EL (cell line): Measurements from ENCODE around the gene RHBDF2.

Experiments
- DNase-seq: peaks from one replicate; pipeline ENCODE4 v3.0.0-alpha.2; 2016

RHBDF2 gene

GRCh38 chr17:76499267-76499667 is 2.0 kb downstream of the RHBDF2 start:
- DNase-seq, result no peak

DNA sequence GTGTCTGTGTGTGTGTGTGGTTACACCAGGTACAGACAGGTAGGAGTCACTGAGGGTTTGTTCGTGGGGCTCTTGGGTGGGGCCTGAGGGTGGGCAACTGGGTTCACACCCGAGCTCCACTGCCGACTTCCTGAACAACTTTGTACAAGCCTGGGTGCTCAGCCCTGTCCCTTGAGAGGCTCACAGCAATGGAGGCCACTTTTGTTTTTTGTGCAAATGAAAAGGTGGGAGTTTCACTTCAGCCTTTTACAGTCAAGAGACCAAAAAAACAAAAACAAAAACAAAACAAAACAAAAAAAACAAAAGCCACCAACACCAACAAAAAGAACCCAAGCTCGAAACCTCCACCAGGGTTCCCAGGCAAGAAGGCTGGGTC is 2.4 kb downstream of the RHBDF2 start:
- no peak for DNase-seq

- DNase-seq, result peak; percentile 96
These were observed 3.0 kb downstream of the RHBDF2 start for GRCh38 chr17:76497979-76498875.

- no peak for DNase-seq
These were observed 3.6 kb downstream of the RHBDF2 start for GRCh38 chr17:76497699-76497978.

DNA sequence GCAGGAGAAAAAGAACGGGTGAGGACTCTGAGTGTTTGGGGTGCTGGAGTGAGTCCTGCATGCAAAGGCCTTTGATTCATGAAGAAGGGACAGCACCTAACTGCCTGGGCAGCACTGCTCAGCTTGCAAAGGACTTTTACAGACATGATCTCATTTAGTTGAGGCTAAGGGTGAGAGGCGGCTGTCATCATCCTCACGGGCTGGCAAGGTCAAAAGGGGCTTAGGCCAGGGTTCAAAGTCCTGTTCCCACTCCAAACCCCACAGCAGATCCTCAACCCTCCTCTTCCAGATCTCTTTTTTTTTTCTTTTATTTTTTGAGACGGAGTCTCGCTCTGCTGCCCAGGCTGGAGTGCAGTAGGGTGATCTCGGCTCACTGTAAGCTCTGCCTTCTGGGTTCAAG is 4.8 kb downstream of the RHBDF2 start:
- no peak for DNase-seq

- no peak for DNase-seq
These were observed 5.4 kb downstream of the RHBDF2 start for GRCh38 chr17:76495663-76496400.

DNA sequence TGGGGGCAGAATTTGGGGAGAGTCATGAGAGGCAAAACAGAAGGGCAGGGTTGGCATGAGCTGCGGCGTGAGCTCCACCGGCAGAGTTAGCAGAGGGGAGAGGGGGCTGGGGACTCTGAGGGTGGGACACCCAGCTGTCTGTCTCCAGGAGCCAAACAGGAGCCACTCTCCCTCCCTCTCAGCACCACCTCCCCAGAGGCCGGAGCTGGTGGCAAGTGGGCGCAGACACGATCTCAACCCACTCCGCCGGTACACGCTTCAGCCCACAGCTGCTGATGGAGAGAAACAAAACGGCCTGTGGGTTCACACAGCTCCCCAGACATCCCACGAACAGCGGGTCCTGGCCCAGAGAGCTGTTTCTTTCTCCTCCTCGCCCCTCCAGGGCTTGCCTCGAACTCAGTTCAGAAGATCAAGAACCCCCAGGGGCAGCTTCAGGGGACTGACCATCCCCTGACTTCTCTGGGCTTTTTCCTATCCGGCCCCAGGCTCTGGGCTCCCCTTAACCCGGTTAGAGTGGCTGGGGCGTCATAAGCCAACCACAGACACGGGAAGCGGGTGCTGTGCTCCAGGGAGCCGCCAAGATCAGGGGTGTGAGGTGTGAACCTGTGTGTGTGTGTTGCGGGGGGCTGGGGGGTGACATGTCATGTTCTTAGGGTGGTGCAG is 7.6 kb downstream of the RHBDF2 start:
- DNase-seq, result no peak

- DNase-seq, result peak; percentile 90
These were observed 8.2 kb downstream of the RHBDF2 start for GRCh38 chr17:76492989-76493501.

DNA sequence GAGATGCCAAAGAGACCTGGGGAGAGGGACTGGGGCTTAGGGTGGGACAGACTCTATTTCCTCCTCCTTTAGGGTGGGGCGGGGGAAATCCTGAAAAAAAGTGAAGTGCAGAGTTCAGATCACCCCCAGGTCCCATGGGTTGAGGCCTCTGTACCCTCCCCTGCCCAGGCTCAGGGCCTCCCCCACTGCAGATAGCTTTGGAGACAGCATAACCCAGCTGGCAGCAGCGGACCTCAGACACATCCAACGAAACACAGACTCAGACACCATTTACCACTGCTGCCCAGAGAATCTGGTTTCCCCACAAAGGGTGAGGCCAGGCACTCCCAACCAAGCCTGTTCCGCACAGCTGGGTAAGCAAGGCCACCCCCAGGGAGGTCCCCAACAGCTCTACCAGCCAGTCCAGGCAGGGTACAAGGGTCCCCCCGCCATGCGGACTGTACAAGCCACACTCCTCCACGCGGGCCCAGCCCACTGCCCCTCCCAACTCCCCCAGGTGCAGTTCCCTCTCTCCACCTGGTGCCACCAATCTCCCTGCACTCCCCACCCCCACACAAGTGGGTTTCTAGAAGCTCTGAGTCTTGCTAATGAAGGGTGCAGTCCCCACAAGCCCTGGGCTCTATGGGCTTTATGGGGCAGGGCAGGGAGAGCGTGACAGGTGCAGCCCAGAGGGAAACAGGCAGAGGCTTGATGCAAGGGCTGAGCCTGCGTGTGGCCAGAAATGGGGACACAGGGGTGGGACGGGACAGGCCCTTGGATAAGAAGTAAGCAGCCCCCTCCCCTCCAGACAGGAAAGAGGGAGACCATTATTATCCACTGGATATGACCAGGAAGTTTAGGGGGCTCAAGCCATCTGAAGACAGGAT is 8.9 kb downstream of the RHBDF2 start:
- DNase-seq, result no peak

DNA sequence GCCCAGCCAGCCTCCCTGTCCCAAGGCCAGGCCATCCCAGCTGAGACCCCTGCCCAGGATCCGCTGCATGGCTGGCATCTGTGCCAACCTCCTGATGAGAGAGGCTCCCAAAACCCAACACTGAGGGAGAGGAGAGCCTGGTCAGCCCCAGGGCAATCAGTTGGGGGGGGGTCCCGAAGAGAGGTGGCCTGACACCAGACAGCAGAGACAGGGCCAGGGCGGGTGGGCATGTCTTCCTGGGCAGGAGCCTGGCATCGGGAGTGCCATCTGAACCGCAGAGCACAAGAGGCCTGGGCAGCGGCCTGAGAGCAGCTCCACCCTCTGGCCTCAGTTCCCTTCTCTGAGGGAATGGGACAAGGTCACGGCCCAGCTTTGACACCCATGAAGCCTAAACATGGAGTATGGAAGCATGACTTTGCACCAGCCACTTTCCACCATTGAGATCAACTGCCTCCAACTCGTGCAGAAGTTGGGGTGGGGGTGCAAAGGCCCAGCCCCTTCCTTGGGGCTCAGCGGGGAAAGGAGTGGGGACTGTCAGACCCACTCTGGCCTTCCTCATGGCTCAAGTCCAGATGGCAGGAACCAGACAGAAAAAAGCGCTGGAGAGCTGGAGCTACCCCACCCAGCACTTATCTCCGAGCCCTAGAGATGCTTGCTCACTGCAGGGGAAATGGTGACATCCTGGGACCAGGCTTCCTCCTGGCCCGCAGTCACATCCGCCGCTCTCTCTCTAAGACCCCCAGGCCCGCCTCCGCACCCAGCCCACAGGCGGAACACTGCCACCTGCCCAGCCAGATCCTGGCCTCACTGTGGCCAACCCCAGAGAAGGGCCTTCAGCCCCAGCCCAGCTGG is 9.7 kb downstream of the RHBDF2 start:
- no peak for DNase-seq

- DNase-seq, result no peak
These were observed 11.0 kb downstream of the RHBDF2 start for GRCh38 chr17:76490112-76490710.

GRCh38 chr17:76487451-76488192 is 13.6 kb downstream of the RHBDF2 start:
- DNase-seq, result no peak

DNA sequence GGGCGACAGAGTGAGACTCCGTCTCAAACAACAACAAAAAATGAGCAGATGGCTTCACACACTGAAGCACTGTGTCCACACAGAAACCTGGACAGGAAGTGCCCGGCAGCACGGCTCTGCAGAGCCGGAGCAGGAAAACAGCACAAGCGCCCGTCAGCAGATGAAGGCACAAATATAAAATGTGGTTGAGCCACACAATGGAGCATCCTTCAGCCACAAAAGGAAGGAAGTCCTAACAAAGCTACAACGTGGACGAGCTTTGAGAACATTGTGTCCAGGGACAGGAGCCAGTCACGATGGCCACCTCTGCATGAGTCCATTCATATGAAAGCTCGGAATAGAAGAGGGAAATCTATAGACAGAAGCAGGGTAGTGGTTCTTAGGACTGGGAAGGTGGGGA is 15.7 kb downstream of the RHBDF2 start:
- DNase-seq, result no peak

- DNase-seq, result no peak
These were observed 16.9 kb downstream of the RHBDF2 start for GRCh38 chr17:76484228-76484725.

GRCh38 chr17:76481071-76481655 is 20.1 kb downstream of the RHBDF2 start:
- no peak for DNase-seq

GRCh38 chr17:76480632-76481031 is 20.6 kb downstream of the RHBDF2 start:
- DNase-seq, result no peak

DNA sequence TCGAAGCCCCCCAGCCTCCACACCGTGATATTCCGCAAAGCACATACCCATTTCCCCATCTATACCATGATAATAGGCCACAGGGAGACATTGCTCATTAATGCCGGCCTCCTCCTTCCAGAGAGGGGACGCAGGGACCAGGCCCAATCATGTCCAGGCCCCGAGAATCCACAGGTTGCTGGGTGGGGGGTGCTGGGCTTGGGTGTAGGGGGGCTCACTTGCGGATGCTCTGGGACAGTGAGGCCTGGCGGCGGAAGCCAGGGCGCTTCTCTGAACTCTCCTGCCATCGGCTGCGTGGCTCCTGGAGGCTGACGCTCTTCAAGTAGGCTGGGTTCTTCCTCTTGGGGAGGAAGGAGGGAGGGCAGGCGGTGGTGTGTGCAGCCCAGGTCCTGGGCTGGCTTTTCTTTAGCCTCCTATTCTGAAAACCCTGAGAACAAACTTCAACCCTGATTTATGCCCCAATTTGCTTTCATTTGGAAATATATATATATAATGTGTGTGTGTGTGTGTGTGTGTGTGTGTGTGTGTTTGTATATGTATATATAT is 21.6 kb downstream of the RHBDF2 start:
- no peak for DNase-seq

DNA sequence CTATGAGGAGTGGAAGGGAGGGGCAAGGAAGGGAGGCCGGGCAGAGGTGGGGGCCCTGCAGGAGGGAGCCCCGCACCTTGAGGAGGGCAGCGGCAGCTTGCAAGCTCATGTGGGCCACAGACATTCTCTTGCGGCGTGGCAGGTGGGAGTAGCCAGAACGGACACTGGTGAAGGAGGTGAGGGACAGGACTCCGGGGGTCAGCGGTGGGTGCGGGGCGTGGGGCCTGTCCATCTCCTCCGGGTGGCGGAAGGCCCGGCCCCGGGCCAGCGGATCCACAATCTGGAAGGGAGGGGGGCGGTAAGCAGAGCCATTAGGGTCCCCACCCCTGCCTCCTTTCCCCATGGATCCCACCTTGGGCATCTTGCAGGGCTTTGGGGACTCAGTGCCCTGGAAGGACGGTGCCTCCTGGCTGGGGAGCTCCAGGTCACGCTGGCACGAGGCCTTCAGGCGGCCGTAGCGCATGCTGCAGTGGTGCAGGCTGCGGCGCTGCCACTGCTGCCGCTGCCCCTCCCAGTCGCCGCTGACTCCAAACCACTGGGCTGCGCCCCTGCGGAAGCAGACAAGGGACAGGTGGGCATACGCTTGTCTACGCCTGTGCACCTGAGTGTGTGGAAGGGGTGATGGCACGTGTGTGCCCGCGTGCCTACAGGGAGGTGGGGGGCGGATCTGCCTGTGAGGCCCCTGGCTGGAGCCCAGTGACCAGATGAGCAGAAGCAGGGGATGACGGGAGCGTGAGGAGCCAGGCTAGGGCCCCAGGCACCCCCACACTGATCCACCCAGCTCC is 22.3 kb downstream of the RHBDF2 start:
- DNase-seq, result no peak

GRCh38 chr17:76478097-76478496 is 23.1 kb downstream of the RHBDF2 start:
- DNase-seq, result no peak
